Measurements from ENCODE around the gene SEC24A.
"Not testable (repeated sequence)": the region's sequence is repeated elsewhere in the genome, so short reads cannot be mapped to it uniquely, and the experiment has no call there.

SEC24A gene

DNA sequence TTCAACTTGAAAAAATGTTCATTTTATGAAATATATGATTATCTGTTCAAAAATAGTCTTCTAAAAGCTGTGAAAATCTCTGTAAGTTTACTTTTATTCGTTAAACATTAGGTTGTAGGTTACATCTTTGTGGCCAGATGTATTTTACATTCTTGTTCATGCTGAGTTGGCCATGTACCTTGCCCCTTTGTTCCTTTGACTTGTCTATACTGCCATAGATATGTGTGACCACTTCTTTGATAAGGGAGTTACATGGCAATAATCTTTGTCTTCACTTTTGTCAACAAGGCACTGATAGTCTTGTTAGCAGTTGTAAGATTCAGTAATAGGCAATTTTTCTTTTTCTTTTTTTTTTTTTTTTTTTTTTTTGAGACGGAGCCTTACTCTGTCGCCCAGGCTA lies 15.9 kb downstream of the SEC24A start:
- TF ChIP-seq, protein P1, sequence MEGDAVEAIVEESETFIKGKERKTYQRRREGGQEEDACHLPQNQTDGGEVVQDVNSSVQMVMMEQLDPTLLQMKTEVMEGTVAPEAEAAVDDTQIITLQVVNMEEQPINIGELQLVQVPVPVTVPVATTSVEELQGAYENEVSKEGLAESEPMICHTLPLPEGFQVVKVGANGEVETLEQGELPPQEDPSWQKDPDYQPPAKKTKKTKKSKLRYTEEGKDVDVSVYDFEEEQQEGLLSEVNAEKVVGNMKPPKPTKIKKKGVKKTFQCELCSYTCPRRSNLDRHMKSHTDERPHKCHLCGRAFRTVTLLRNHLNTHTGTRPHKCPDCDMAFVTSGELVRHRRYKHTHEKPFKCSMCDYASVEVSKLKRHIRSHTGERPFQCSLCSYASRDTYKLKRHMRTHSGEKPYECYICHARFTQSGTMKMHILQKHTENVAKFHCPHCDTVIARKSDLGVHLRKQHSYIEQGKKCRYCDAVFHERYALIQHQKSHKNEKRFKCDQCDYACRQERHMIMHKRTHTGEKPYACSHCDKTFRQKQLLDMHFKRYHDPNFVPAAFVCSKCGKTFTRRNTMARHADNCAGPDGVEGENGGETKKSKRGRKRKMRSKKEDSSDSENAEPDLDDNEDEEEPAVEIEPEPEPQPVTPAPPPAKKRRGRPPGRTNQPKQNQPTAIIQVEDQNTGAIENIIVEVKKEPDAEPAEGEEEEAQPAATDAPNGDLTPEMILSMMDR (conservative IDR thresholded peaks at IDR 0.05; ENCODE audit: low read depth, low read length): no peak
- no peak for DNase-seq (ENCODE audit: low read depth)
- H3K4me3 ChIP-seq (ENCODE audit: low read depth, low read length): no peak overlapping the region

DNA sequence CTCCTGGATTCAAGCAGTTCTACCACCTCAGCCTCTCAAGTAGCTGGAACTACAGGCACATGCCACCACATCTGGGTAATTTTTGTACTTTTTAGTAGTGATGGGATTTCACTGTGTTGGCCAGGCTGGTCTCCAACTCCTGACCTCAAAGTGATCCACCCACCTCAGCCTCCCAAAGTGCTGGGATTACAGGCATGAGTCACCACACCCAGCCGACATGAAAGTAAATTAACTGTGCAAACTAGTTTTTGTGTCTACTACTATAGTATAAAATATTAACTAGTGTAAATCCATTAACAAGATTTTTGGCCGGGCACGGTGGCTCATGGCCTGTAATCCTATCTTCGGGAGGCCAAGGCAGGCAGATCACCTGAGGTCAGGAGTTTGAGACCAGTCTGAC lies 25.0 kb downstream of the SEC24A start:
- not testable (repeated sequence) for DNase-seq (ENCODE audit: low read depth); H3K4me3 ChIP-seq (ENCODE audit: low read depth, low read length)

DNA sequence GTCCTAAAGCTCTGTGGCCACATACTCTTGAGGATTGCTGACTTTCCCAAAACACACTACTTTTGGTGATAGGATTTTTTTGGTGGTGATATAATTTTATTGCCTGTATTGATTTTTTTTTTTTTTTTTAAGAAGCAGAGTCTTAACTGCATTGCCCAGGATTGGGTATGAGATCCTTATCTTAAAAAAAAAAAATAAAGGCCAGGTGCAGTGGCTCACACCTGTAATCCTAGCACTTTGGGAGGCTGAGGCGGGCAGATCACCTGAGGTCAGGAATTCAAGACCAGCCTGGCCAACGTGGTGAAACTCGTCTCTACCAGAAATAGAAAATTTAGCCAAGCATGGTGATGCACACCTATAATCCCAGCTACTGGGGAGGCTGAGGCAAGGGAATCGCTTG lies 28.8 kb downstream of the SEC24A start:
- not testable (repeated sequence) for H3K4me3 ChIP-seq (ENCODE audit: low read depth, low read length); DNase-seq (ENCODE audit: low read depth)

DNA sequence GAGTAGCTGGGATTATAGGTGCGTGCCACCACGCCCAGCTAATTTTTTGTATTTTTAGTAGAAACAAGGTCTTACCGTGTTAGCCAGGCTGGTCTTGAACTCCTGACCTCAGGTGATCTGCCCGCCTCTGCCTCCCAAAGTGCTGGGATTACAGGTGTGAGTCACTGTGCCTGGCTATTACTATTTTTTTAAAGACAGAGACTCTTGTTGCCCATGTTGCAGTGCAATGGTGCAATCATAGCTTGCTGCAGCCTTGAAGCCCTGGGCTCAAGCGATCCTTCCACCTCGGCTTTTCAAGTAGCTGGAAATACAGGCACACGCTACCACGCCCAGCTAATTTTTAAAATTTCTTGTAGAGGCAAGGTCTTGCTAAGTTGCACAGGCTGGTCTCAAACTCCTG lies 41.6 kb downstream of the SEC24A start:
- DNase-seq (ENCODE audit: low read depth); H3K4me3 ChIP-seq (ENCODE audit: low read depth, low read length): not testable (repeated sequence)

DNA sequence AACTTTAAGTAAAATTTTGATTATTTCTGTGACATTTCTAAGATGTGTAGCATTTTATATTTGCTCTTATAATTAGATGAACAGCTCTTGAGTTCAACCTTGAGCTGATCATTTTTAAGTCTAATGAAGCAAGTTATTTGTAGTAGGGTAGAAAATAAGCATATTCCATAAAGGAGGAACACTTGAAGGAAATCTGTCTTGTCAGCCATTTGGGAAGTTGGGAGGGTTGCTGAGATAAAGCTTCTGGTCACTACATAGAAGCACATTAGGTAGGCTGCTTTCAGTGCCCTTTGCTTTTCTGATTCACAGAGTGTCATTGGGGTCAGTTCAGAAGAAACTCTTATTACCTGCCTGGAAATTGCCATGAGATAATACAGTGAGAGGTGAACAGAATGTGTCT lies 44.1 kb downstream of the SEC24A start:
- TF ChIP-seq, protein P1 (conservative IDR thresholded peaks at IDR 0.05; ENCODE audit: low read depth, low read length): no peak
- no peak overlapping the region for H3K4me3 ChIP-seq (ENCODE audit: low read depth, low read length)
- no peak for DNase-seq (ENCODE audit: low read depth)

DNA sequence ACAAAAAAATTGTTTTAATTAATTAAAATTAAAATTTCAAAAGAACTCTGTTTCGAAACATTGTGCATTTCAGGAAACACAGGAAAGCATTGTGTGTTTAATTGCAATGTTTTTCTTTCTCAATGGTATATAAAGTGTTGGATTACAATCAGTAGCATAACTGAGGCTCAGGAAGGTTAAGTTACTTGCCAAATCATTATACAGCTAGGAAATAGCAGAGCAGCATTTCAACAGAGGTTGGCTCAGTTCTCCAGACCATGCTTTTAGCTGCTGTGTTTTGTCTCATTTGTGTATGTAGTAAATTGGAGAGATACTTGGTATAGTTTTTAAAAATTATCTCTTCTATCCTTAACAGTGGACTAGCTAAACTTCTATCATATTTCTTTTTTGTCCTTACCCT lies 59.7 kb downstream of the SEC24A start:
- H3K4me3 ChIP-seq (ENCODE audit: low read depth, low read length): no peak overlapping the region
- DNase-seq (ENCODE audit: low read depth): peak; percentile 52
- TF ChIP-seq, protein P1 (conservative IDR thresholded peaks at IDR 0.05; ENCODE audit: low read depth, low read length): no peak

DNA sequence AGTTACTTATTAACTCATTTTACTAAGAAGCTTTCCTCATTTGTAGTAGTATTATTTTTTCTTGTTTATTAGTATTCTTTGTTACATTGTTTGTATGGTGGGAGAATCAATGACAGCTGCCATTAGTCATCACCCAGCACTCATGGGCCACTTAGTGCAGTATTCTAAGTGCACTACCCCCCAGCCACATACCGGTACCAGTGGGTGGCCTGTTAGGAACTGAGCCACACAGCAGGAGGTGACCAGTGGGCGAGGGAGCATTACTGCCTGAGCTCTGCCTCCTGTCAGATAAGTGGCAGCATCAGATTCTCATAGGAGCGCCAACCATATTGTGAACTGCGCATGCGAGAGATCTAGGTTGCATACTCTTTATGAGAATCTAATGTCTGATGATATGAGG lies 65.5 kb downstream of the SEC24A start:
- TF ChIP-seq, protein P1 (conservative IDR thresholded peaks at IDR 0.05; ENCODE audit: low read depth, low read length): no peak
- H3K4me3 ChIP-seq (ENCODE audit: low read depth, low read length): no peak overlapping the region
- peak; percentile 64 for DNase-seq (ENCODE audit: low read depth)

DNA sequence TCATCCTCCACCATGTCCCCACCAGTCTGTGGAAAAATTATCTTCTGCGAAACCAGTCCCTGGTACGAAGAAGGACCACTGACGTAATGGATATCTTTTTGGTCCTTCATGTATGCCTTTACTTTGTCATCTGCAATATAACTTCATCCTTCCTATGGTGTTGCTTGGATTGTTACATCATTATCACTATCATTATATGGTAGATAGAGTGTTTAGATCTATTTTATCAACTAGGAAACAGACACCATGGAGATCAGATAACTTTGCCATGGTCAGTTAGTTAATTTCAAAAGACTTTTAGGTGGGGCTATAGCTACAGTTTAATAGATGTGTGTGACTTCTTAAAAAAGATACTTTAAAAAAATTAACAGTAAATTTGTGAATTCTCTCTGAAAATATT lies 66.0 kb downstream of the SEC24A start:
- no peak overlapping the region for H3K4me3 ChIP-seq (ENCODE audit: low read depth, low read length)
- TF ChIP-seq, protein P1 (conservative IDR thresholded peaks at IDR 0.05; ENCODE audit: low read depth, low read length): no peak
- DNase-seq (ENCODE audit: low read depth): no peak

DNA sequence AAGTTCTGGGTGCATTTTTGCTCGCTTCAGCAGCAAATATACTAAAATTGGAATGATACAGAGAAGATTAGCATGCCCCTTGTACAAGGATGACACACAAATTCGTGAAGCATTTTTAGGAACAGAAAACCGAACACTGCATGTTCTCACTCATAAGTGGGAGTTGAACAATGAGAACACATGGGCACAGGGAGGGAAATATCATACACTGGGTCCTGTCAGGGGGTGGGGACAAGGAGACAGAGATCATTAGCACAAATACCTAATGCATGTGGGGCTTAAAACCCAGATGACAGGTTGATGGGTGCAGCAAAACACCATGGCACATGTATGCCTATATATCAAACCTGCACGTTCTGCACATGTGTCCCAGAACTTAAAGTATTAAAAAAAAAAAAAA lies 66.9 kb downstream of the SEC24A start:
- not testable (repeated sequence) for H3K4me3 ChIP-seq (ENCODE audit: low read depth, low read length); DNase-seq (ENCODE audit: low read depth)

Data from choroid plexus epithelial cell (primary cell).